SK-N-SH treated with all-trans-retinoic acid at 6 μM for 48 hours (cell line): ENCODE data around the gene ZMYM5.

ENCODE experiments used
- ATAC-seq: fragments of 200-7000 bp; cut with Tn5 transposase; 3 replicates; pipeline ENCODE4 v1.9.1; 2020; ENCODE audit warnings: mild to moderate bottlenecking, moderate library complexity
- ARNTL ChIP-seq: fragments of 450-650 bp; formaldehyde crosslinking; IDR thresholded peaks from 2 replicates; pipeline ENCODE4 v1.5.0; 2020; ENCODE audit warnings: low read depth, mild to moderate bottlenecking, moderate library complexity, borderline replicate concordance
- BACH2 ChIP-seq: fragments of 250-450 bp; sonication (Bioruptor Pico); IDR thresholded peaks from 2 replicates; pipeline ENCODE4 v1.9.0; 2021; ENCODE audit warnings: mild to moderate bottlenecking, borderline replicate concordance
- ESRRG ChIP-seq: fragments of 250-450 bp; sonication (Bioruptor Pico); IDR thresholded peaks from 2 replicates; pipeline ENCODE4 v1.6.1; 2021; ENCODE audit warnings: mild to moderate bottlenecking
- GLIS3 ChIP-seq: fragments of 250-450 bp; sonication (Bioruptor Pico); IDR thresholded peaks from 2 replicates; pipeline ENCODE4 v1.5.0; 2020; ENCODE audit warnings: mild to moderate bottlenecking, moderate library complexity
- ISL1 ChIP-seq: fragments of 250-450 bp; sonication (Bioruptor Pico); IDR thresholded peaks from 2 replicates; pipeline ENCODE4 v2.1.2; 2022; ENCODE audit warnings: mild to moderate bottlenecking, moderate library complexity
- SNAI2 ChIP-seq: fragments of 250-450 bp; sonication (Bioruptor Pico); IDR thresholded peaks from 2 replicates; pipeline ENCODE4 v1.5.0; 2020; ENCODE audit warnings: mild to moderate bottlenecking, moderate library complexity
- ZC3H10 ChIP-seq: fragments of 250-450 bp; sonication (Bioruptor Pico); IDR thresholded peaks from 2 replicates; pipeline ENCODE4 v1.5.1; 2021; ENCODE audit warnings: mild to moderate bottlenecking, moderate library complexity
- ZFP3 ChIP-seq: fragments of 250-450 bp; sonication (Bioruptor Pico); IDR thresholded peaks from 2 replicates; pipeline ENCODE4 v1.5.0; 2020; ENCODE audit warnings: mild to moderate bottlenecking, moderate library complexity
- ZFP30 ChIP-seq: fragments of 450-650 bp; formaldehyde crosslinking; IDR thresholded peaks from 2 replicates; pipeline ENCODE4 v1.5.0; 2022; ENCODE audit warnings: mild to moderate bottlenecking, moderate library complexity
- ZNF565 ChIP-seq: fragments of 450-650 bp; formaldehyde crosslinking; conservative IDR thresholded peaks from 2 replicates; pipeline ENCODE4 v1.5.0; 2020; ENCODE audit warnings: low read depth, mild to moderate bottlenecking, moderate library complexity
- TF ChIP-seq, protein P1 (sequence below): fragments of 250-450 bp; sonication (Bioruptor Pico); IDR thresholded peaks from 2 replicates; pipeline ENCODE4 v1.5.0; 2020; ENCODE audit warnings: mild to moderate bottlenecking, moderate library complexity
- TF ChIP-seq, protein P2 (sequence below): fragments of 250-450 bp; sonication (Bioruptor Pico); IDR thresholded peaks from 2 replicates; pipeline ENCODE4 v1.8.0; 2020; ENCODE audit warnings: mild to moderate bottlenecking, moderate library complexity, borderline replicate concordance
- TF ChIP-seq, protein P3 (sequence below): fragments of 250-450 bp; sonication (Bioruptor Pico); IDR thresholded peaks from 2 replicates; pipeline ENCODE4 v1.5.1; 2020; ENCODE audit warnings: low read depth, mild to moderate bottlenecking, moderate library complexity
- TF ChIP-seq, protein P4 (sequence below): fragments of 250-450 bp; sonication (Bioruptor Pico); IDR thresholded peaks from 2 replicates; pipeline ENCODE4 v1.8.0; 2021; ENCODE audit warnings: low read depth, mild to moderate bottlenecking, moderate library complexity, borderline replicate concordance
- TF ChIP-seq, protein P5 (sequence below): fragments of 250-450 bp; sonication (Bioruptor Pico); IDR thresholded peaks from 2 replicates; pipeline ENCODE4 v1.5.1; 2021; ENCODE audit warnings: mild to moderate bottlenecking, moderate library complexity

Gene ZMYM5

DNA sequence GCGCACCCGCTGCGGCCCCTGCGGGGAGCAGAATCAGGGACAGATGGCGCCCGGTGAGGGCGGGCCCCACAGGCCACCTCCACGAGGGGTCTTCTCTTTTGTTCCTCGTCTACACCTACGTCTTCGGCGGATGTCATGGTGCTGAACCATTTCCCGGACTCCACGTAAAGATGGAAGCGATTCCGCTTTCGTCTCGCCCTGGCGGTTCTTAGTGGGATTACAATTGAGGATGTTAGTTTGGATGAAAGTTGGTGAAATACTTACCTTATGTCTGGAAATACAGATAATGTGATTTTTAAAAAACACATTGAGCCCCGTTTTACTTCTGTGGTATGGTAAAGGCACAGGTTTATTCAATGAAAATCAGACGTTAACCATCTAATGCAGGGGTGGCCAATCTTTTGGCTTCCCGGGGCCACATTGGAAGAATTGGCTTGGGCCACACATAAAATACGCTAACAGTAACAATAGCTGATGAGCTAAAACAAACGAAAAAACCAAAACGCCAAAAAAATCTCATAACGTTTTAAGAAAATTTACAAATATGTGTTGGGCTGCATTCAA is 1.4 kb upstream of the ZMYM5 start (continued):
- TF ChIP-seq, protein P1, sequence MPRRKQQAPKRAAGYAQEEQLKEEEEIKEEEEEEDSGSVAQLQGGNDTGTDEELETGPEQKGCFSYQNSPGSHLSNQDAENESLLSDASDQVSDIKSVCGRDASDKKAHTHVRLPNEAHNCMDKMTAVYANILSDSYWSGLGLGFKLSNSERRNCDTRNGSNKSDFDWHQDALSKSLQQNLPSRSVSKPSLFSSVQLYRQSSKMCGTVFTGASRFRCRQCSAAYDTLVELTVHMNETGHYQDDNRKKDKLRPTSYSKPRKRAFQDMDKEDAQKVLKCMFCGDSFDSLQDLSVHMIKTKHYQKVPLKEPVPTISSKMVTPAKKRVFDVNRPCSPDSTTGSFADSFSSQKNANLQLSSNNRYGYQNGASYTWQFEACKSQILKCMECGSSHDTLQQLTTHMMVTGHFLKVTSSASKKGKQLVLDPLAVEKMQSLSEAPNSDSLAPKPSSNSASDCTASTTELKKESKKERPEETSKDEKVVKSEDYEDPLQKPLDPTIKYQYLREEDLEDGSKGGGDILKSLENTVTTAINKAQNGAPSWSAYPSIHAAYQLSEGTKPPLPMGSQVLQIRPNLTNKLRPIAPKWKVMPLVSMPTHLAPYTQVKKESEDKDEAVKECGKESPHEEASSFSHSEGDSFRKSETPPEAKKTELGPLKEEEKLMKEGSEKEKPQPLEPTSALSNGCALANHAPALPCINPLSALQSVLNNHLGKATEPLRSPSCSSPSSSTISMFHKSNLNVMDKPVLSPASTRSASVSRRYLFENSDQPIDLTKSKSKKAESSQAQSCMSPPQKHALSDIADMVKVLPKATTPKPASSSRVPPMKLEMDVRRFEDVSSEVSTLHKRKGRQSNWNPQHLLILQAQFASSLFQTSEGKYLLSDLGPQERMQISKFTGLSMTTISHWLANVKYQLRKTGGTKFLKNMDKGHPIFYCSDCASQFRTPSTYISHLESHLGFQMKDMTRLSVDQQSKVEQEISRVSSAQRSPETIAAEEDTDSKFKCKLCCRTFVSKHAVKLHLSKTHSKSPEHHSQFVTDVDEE (CRISPR knock-in tag), result no peak
- no peak for TF ChIP-seq ZFP3

DNA sequence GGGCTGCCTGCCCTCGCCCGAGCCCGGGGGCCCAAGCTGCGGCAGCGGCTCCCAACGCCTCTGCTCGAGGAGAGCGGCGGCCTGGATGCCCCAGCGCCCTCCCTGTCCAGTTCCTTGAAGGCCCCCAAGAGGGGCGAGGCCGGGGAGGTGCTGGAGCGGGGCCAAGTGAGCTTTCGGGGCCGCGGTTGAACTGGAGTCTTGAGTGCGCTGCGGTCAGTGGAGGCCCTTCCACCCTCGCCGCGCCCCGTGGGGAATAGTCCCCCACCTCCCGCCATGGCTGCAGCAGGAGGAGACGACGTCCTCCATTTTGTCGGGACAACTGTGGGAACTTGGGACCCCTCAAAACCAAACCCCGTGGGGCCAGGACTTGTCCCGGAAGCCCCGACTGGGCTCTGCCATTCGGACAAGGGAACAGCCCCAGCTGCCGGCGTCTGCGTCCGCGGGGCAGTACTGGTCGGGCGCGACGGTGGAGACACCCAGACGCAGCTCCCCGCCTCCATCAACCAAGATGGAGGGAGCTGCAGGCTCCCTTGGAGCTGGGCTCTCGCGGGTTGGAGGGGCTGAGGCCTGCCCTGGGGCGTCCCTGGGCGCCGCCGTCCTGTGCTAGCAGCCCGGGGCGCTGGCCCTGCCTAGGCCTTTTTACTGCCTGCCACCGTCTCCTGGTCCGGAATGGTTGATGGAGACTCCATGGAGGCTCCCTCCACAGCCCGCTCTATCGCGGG is 736 bp upstream of the ZMYM5 start:
- ATAC-seq, result peak; percentile 50
- TF ChIP-seq ZFP30 (CRISPR knock-in tag) (no peak), BACH2 (CRISPR knock-in tag) (no peak), ESRRG (CRISPR knock-in tag) (no peak), ZFP3 (no peak), ISL1 (no peak), ARNTL (no peak), SNAI2 (no peak), ZC3H10 (CRISPR knock-in tag) (no peak)
- TF ChIP-seq, protein P2, sequence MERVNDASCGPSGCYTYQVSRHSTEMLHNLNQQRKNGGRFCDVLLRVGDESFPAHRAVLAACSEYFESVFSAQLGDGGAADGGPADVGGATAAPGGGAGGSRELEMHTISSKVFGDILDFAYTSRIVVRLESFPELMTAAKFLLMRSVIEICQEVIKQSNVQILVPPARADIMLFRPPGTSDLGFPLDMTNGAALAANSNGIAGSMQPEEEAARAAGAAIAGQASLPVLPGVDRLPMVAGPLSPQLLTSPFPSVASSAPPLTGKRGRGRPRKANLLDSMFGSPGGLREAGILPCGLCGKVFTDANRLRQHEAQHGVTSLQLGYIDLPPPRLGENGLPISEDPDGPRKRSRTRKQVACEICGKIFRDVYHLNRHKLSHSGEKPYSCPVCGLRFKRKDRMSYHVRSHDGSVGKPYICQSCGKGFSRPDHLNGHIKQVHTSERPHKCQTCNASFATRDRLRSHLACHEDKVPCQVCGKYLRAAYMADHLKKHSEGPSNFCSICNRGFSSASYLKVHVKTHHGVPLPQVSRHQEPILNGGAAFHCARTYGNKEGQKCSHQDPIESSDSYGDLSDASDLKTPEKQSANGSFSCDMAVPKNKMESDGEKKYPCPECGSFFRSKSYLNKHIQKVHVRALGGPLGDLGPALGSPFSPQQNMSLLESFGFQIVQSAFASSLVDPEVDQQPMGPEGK (CRISPR knock-in tag), result no peak
- TF ChIP-seq, protein P1 (CRISPR knock-in tag), result no peak
- TF ChIP-seq, protein P3, sequence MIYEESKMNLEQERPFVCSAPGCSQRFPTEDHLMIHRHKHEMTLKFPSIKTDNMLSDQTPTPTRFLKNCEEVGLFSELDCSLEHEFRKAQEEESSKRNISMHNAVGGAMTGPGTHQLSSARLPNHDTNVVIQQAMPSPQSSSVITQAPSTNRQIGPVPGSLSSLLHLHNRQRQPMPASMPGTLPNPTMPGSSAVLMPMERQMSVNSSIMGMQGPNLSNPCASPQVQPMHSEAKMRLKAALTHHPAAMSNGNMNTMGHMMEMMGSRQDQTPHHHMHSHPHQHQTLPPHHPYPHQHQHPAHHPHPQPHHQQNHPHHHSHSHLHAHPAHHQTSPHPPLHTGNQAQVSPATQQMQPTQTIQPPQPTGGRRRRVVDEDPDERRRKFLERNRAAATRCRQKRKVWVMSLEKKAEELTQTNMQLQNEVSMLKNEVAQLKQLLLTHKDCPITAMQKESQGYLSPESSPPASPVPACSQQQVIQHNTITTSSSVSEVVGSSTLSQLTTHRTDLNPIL, result no peak
- TF ChIP-seq, protein P4, sequence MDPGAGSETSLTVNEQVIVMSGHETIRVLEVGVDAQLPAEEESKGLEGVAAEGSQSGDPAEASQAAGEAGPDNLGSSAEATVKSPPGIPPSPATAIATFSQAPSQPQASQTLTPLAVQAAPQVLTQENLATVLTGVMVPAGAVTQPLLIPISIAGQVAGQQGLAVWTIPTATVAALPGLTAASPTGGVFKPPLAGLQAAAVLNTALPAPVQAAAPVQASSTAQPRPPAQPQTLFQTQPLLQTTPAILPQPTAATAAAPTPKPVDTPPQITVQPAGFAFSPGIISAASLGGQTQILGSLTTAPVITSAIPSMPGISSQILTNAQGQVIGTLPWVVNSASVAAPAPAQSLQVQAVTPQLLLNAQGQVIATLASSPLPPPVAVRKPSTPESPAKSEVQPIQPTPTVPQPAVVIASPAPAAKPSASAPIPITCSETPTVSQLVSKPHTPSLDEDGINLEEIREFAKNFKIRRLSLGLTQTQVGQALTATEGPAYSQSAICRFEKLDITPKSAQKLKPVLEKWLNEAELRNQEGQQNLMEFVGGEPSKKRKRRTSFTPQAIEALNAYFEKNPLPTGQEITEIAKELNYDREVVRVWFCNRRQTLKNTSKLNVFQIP (CRISPR knock-in tag), result no peak
- TF ChIP-seq, protein P5, sequence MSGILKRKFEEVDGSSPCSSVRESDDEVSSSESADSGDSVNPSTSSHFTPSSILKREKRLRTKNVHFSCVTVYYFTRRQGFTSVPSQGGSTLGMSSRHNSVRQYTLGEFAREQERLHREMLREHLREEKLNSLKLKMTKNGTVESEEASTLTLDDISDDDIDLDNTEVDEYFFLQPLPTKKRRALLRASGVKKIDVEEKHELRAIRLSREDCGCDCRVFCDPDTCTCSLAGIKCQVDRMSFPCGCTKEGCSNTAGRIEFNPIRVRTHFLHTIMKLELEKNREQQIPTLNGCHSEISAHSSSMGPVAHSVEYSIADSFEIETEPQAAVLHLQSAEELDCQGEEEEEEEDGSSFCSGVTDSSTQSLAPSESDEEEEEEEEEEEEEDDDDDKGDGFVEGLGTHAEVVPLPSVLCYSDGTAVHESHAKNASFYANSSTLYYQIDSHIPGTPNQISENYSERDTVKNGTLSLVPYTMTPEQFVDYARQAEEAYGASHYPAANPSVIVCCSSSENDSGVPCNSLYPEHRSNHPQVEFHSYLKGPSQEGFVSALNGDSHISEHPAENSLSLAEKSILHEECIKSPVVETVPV (CRISPR knock-in tag), result no peak

DNA sequence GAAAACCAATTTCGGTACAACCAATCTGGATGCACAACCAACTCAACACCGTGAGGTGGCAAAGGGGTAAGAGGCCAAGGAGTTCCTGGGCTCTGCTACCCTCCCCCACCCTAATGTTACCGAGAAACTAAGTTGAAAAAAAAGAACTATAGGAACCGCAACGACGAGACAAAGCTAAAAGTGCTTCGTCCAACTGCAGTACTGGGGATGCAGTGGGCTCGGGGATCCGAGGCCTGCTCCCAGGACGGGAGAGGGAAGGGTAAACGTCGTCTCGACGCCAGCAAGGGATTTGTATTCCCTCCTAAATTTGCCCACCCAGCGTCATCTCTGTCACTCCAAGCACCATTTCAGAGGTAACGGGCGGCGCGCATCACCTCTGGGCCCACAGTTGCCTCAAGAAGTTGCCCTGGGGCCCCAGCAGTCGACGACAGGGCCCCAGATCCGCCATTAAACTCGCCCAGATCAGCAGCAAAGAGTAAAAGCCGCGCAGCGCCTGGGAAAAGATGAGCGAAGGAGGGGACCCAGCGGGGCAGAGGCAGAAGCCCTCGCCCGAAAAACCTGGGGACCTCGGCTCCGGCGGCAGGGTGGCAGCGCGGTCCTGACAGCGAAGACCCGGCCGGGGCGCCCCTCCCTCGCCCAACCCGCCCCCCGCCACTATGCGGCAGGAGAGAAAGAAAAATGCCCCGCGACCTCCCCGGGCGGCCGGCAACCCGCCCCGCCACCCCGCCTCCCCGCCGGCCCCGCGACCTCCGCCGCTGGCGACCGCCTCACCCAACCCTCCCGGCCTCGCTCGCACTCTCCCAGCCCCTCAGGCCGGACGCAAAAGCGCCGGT is 752 bp downstream of the ZMYM5 start:
- TF ChIP-seq ZNF565 (no peak), BACH2 (CRISPR knock-in tag) (no peak), GLIS3 (no peak)
- TF ChIP-seq, protein P3, result no peak
- peak; percentile 4; the same call in 2 of the 3 replicates for ATAC-seq
